GM19043 (cell line): ENCODE measurements around the gene SAMD14.

Source experiments
- ATAC-seq: cut with Tn5 transposase; IDR thresholded peaks from one replicate; pipeline ENCODE4 v1.9.1; 2021; ENCODE audit warnings: low read depth; ENCODE audit not compliant: unreplicated experiment

Gene SAMD14

DNA sequence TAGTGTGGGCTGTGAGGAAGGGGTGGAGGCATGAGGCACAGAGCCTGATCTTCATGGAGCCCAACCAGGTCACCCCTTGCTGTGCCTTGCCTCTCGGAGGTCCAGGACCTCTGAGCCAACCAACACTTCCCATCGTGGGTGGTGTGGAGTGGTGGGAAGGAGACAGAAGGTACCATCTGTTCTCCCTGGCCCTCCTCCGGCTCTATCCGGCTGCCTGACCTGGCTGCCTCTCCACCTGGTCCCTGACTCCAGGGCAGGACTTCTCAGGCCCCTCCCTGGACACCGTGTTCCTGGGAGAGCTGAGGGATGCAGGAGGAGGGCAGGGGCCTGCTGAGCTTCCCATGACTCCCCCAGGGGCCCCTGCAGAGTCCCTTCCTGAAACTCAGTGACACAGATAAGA is 31.0 kb downstream of the SAMD14 start:
- ATAC-seq, result no peak

GRCh38 chr17:50098583-50098982 is 31.4 kb downstream of the SAMD14 start:
- no peak for ATAC-seq

DNA sequence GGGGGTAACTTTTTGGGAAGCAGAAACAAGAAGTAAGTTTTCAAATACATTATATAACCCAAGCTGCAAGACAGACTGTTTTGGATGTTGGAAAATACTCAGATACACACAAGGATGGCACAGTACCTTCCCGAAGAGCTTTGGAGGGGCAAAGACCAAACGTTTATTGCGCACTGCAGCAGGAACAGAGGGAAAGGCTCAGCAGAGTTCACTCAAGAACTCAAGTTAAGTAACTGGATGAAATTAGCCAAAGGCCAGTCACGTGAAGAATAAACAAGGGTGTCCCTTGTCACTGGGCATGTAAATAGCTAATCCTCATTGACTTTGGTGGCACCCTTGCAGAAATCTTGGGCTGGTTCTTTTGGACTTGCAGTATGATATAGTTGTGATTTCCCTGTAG is 32.0 kb downstream of the SAMD14 start:
- ATAC-seq, result no peak

GRCh38 chr17:50097455-50097854 is 32.5 kb downstream of the SAMD14 start:
- ATAC-seq, result no peak

- ATAC-seq, result no peak
These were observed 33.2 kb downstream of the SAMD14 start for GRCh38 chr17:50096758-50097157.

- no peak for ATAC-seq
These were observed 33.9 kb downstream of the SAMD14 start for GRCh38 chr17:50096092-50096491.

- no peak for ATAC-seq
These were observed 34.3 kb downstream of the SAMD14 start for GRCh38 chr17:50095626-50096037.

- ATAC-seq, result peak; percentile 90
These were observed 35.0 kb downstream of the SAMD14 start, which contains the start of gene PDK2 for GRCh38 chr17:50094753-50095619. Gene PDK2, plus strand, starts transcription at chr17:50095351. Its CDS starts 85 bp downstream, at chr17:50095436.

DNA sequence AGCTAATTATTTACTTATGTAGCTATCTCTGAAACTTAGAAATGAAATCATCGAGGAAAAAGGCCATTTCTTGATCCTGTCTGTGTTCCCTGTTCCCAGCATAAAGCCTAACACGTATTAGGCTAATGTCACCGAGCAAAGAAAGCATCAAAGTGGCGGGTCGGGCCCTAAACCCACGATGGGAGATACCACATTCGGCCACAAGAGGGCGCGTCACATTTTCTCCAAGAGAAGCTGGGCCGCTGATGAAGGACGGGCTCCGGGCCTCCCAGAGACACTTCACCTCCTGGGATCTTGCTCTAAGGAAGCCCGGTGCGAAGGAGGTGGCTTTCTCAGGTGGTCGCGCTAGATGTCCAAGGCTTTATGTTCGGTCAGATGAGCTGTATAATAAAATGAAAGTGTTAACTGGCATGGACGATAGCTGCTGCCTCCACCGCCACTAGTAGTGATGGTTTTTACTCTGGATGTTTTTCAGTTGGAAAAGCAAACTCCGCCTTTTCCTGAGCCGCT is 35.7 kb downstream of the SAMD14 start:
- no peak for ATAC-seq

DNA sequence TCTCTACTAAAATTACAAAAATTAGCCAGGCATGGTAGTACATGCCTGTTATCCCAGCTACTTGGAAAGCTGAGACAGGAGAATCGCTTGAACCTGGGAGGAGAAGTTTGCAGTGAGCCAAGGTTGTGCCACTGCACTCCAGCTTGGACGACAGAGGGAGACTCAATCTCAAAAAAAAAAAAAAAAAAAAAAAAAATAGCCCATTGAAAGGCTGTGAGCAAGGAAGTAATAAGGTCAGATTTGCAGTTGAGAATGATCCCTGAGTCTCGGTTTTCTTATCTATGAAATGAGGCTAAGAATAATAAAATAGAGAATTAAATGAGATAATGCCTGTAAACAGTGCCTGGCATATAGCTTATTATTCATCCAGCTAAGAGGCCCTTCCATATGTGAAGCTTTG is 36.2 kb downstream of the SAMD14 start:
- no peak for ATAC-seq

DNA sequence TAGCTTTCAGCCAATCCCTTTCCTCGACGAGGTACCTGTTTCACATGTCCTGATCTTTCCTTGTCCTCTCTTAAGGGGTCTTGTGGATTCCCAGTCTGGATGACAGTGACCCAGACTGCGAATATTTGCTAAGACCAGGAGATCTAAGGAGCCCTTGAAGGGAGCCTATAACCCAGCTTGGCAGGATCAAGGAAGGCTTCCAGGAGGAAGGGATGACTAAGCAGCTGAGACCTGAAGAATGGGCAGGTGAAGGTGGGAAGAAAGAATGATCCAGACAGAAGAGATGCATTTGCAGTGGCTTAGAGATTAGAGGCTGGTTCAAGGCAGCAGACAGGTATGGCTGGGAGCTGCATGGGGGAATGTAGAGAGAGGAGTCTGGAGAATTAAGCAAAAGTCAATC is 36.7 kb downstream of the SAMD14 start:
- no peak for ATAC-seq

GRCh38 chr17:50091918-50092285 is 38.1 kb downstream of the SAMD14 start:
- ATAC-seq, result no peak

GRCh38 chr17:50090971-50091917 is 38.7 kb downstream of the SAMD14 start:
- no peak for ATAC-seq

DNA sequence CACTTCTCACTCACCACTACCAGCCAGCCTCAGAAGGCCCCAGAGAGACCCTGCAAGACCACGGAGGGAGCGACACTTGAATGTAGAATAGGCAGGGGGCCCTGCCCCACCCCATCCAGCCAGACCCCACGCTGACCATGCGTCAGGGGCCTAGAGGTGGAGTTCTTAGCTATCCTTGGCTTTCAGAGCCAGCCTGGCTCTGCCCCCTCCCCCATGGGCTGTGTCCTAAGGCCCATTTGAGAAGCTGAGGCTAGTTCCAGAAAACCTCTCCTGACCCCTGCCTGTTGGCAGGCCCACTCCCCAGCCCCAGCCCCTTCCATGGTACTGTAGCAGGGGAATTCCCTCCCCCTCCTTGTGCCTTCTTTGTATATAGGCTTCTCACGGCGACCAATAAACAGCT is 39.9 kb downstream of the SAMD14 start:
- ATAC-seq, result no peak

DNA sequence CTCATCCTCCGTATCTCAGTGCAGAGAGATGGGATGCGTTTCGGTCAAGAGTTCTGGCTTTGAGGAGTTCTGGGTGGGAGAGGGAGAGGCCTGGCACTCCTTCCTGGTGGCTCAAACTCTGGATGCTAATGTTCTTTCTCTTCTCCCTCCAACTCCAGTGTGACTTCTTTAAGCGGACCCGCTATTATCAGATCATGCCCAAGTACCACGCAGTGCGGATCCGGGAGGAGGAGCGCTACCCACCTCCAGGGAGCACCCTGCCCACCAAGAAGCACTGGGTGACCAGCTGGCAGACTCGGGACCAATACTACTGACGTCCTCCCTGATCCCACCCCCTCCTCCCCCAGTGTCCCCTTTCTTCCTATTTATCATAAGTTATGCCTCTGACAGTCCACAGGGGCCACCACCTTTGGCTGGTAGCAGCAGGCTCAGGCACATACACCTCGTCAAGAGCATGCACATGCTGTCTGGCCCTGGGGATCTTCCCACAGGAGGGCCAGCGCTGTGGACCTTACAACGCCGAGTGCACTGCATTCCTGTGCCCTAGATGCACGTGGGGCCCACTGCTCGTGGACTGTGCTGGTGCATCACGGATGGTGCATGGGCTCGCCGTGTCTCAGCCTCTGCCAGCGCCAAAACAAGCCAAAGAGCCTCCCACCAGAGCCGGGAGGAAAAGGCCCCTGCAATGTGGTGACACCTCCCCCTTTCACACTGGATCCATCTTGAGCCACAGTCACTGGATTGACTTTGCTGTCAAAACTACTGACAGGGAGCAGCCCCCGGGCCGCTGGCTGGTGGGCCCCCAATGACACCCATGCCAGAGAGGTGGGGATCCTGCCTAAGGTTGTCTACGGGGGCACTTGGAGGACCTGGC is 40.8 kb downstream of the SAMD14 start:
- ATAC-seq, result no peak

DNA sequence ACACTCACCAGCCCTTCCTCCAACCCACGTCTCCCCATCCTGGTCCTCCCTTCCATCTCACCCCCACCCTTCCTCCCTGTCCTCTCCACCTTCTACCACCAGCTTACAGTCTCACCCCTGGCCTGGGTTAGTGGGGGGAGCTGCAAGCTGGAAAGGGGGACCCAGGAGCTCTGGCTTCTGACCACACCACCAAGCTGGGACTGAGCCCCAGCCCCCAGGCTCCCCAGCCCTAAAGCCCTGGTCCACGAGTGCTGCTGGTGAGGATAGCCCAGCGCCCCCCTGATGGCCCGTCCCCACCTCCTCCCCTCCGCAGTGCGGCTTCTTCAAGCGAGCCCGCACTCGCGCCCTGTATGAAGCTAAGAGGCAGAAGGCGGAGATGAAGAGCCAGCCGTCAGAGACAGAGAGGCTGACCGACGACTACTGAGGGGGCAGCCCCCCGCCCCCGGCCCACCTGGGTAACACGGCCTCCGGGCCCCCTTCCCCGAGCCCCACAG is 42.0 kb downstream of the SAMD14 start:
- ATAC-seq, result no peak

GRCh38 chr17:50087246-50087911 is 42.6 kb downstream of the SAMD14 start:
- no peak for ATAC-seq

DNA sequence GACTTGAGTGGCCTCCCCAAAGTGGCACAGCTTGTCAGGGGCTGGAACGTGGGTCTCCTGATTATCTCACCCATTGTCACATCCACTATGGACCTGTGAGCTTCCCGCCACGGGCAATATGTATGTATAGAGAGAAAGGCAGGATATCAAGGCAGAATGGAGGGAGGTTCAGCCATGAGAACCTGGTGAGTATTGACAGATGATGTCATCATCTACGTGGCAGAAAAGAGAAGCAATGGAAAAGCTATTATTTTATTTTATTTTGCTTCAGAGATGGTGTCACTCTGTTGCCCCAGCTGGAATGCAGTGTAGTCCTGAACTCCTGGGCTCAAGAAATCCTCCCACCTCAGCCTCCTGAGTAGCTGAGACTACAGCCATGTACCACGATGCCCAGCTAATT is 48.2 kb downstream of the SAMD14 start:
- ATAC-seq, result no peak

DNA sequence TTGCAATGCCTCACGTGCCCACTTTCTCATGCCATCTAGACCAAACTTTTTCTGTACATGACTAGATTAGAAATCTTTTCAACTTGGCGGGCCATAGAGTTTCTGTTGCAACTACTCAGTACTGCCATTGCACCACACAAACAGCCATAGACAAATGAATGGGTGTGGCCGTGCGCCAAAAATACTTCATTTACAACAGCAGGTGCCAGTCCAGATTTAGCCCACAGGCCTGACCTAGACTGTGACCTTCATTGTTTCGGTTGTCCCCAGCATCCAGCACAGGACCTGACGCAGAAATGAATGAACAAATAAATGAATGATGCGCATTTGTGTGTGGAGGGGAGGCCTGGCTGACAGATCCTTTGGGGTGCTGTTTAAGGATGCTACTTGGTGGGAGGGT is 49.1 kb downstream of the SAMD14 start:
- no peak for ATAC-seq

DNA sequence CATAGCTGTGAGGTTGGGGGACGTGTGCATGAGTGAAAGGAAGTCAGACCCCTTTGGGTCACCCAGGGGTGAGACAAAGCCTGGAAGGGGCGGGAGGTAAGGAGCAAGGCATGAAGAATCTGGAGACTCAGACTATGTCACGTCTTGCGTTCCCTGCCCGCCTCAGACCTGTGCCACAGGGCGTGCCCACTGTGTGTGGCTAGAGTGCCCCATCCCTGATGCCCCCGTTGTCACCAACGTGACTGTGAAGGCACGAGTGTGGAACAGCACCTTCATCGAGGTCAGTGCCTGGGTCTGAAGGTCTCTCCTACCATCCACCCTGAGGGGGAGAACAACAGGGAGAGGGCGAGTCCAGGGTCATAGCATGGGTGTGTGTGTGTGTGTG is 49.9 kb downstream of the SAMD14 start:
- ATAC-seq, result no peak
